SK-N-SH treated with all-trans-retinoic acid at 6 μM for 48 hours (cell line): ENCODE data around the gene CTSE.

Experiments used
- ARNTL ChIP-seq: fragments of 450-650 bp; formaldehyde crosslinking; IDR thresholded peaks from 2 replicates; pipeline ENCODE4 v1.5.0; 2020; ENCODE audit warnings: low read depth, mild to moderate bottlenecking, moderate library complexity, borderline replicate concordance
- BACH2 ChIP-seq: fragments of 250-450 bp; sonication (Bioruptor Pico); IDR thresholded peaks from 2 replicates; pipeline ENCODE4 v1.9.0; 2021; ENCODE audit warnings: mild to moderate bottlenecking, borderline replicate concordance
- CSDC2 ChIP-seq: fragments of 250-450 bp; sonication (Bioruptor Pico); IDR thresholded peaks from 2 replicates; pipeline ENCODE4 v1.5.0; 2020; ENCODE audit warnings: mild to moderate bottlenecking, moderate library complexity
- ESRRG ChIP-seq: fragments of 250-450 bp; sonication (Bioruptor Pico); IDR thresholded peaks from 2 replicates; pipeline ENCODE4 v1.6.1; 2021; ENCODE audit warnings: mild to moderate bottlenecking
- RARB ChIP-seq: fragments of 250-450 bp; sonication (Bioruptor Pico); IDR thresholded peaks from 2 replicates; pipeline ENCODE4 v1.8.0; 2021; ENCODE audit warnings: mild to moderate bottlenecking, moderate library complexity
- TOX ChIP-seq: fragments of 250-450 bp; sonication (Bioruptor Pico); IDR thresholded peaks from 2 replicates; pipeline ENCODE4 v1.8.0; 2021; ENCODE audit warnings: mild to moderate bottlenecking, moderate library complexity, borderline replicate concordance
- ZC3H10 ChIP-seq: fragments of 250-450 bp; sonication (Bioruptor Pico); IDR thresholded peaks from 2 replicates; pipeline ENCODE4 v1.5.1; 2021; ENCODE audit warnings: mild to moderate bottlenecking, moderate library complexity
- ZFP3 ChIP-seq: fragments of 250-450 bp; sonication (Bioruptor Pico); IDR thresholded peaks from 2 replicates; pipeline ENCODE4 v1.5.0; 2020; ENCODE audit warnings: mild to moderate bottlenecking, moderate library complexity
- ZFP30 ChIP-seq: fragments of 450-650 bp; formaldehyde crosslinking; IDR thresholded peaks from 2 replicates; pipeline ENCODE4 v1.5.0; 2022; ENCODE audit warnings: mild to moderate bottlenecking, moderate library complexity
- ZNF565 ChIP-seq: fragments of 450-650 bp; formaldehyde crosslinking; conservative IDR thresholded peaks from 2 replicates; pipeline ENCODE4 v1.5.0; 2020; ENCODE audit warnings: low read depth, mild to moderate bottlenecking, moderate library complexity
- TF ChIP-seq, protein P1 (sequence below): fragments of 250-450 bp; sonication (Bioruptor Pico); IDR thresholded peaks from 2 replicates; pipeline ENCODE4 v1.8.0; 2021; ENCODE audit warnings: low read depth, mild to moderate bottlenecking, moderate library complexity, borderline replicate concordance
- TF ChIP-seq, protein P2 (sequence below): fragments of 250-450 bp; sonication (Bioruptor Pico); IDR thresholded peaks from 2 replicates; pipeline ENCODE4 v1.8.0; 2020; ENCODE audit warnings: mild to moderate bottlenecking, moderate library complexity, borderline replicate concordance
- TF ChIP-seq, protein P3 (sequence below): fragments of 250-450 bp; sonication (Bioruptor Pico); IDR thresholded peaks from 2 replicates; pipeline ENCODE4 v1.5.1; 2020; ENCODE audit warnings: low read depth, mild to moderate bottlenecking, moderate library complexity

DNA sequence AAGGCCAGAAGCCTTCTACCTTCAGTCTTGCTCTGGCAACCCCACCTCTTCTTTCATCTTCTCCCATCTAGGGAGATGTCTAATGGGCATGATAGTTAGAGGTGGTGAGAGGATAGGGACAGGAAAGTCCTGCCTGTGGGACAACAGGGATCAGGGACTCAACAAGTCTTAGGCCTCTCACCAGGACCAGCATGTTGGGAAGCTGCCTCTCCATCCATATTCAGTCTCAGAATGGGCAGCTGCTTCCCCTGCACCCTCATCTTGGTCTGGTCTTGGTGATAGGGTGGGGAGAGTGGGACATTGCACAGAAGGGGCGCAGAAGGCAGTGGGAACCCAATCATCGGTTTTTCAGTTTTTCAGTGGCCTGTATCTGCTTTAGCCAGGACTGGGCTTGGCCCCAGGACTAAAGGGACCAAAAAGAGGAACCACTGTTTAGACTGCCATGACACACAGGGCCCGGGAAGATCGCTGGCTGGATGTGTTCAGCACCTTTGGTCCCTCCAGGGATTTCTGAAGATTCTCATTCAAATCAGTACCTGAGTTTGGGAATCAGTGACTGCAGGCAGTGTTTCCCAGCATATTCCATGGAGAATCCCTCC, 42.0 kb upstream of the CTSE start:
- TF ChIP-seq TOX (CRISPR knock-in tag) (no peak), ZC3H10 (no peak), ZNF565 (no peak), RARB (no peak), ARNTL (CRISPR knock-in tag) (no peak), ESRRG (CRISPR knock-in tag) (no peak), ZFP30 (CRISPR knock-in tag) (no peak), ZFP3 (no peak), BACH2 (no peak), CSDC2 (no peak)
- TF ChIP-seq, protein P1, sequence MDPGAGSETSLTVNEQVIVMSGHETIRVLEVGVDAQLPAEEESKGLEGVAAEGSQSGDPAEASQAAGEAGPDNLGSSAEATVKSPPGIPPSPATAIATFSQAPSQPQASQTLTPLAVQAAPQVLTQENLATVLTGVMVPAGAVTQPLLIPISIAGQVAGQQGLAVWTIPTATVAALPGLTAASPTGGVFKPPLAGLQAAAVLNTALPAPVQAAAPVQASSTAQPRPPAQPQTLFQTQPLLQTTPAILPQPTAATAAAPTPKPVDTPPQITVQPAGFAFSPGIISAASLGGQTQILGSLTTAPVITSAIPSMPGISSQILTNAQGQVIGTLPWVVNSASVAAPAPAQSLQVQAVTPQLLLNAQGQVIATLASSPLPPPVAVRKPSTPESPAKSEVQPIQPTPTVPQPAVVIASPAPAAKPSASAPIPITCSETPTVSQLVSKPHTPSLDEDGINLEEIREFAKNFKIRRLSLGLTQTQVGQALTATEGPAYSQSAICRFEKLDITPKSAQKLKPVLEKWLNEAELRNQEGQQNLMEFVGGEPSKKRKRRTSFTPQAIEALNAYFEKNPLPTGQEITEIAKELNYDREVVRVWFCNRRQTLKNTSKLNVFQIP (CRISPR knock-in tag), result no peak
- TF ChIP-seq, protein P2, sequence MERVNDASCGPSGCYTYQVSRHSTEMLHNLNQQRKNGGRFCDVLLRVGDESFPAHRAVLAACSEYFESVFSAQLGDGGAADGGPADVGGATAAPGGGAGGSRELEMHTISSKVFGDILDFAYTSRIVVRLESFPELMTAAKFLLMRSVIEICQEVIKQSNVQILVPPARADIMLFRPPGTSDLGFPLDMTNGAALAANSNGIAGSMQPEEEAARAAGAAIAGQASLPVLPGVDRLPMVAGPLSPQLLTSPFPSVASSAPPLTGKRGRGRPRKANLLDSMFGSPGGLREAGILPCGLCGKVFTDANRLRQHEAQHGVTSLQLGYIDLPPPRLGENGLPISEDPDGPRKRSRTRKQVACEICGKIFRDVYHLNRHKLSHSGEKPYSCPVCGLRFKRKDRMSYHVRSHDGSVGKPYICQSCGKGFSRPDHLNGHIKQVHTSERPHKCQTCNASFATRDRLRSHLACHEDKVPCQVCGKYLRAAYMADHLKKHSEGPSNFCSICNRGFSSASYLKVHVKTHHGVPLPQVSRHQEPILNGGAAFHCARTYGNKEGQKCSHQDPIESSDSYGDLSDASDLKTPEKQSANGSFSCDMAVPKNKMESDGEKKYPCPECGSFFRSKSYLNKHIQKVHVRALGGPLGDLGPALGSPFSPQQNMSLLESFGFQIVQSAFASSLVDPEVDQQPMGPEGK, result no peak
- TF ChIP-seq, protein P3, sequence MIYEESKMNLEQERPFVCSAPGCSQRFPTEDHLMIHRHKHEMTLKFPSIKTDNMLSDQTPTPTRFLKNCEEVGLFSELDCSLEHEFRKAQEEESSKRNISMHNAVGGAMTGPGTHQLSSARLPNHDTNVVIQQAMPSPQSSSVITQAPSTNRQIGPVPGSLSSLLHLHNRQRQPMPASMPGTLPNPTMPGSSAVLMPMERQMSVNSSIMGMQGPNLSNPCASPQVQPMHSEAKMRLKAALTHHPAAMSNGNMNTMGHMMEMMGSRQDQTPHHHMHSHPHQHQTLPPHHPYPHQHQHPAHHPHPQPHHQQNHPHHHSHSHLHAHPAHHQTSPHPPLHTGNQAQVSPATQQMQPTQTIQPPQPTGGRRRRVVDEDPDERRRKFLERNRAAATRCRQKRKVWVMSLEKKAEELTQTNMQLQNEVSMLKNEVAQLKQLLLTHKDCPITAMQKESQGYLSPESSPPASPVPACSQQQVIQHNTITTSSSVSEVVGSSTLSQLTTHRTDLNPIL (CRISPR knock-in tag), result no peak
